Measurements from ENCODE around the gene PXMP2.

PXMP2 gene

GRCh38 chr12:132653567-132654290 lies 33.7 kb upstream of the PXMP2 start:
- no peaks in the 10 kb centered on the region for H3K79me2 ChIP-seq (ENCODE audit: insufficient read depth, low read length)
- no peaks in the 10 kb centered on the region for H4K20me1 ChIP-seq (ENCODE audit: insufficient read depth, low read length)
- H3K4me2 ChIP-seq (ENCODE audit: low read length) = no peak overlapping the region
- H3F3A ChIP-seq (ENCODE audit: insufficient read depth, low read length) = no peaks in the 10 kb centered on the region
- H3K9ac ChIP-seq (ENCODE audit: low read length) = no peak overlapping the region
- H3K36me3 ChIP-seq (ENCODE audit: insufficient read depth, low read length) = peaks cover 97% of the 10 kb centered on the region
- H3K4me1 ChIP-seq (ENCODE audit: insufficient read depth, low read length, severe bottlenecking) = no peaks in the 10 kb centered on the region
- no peaks in the 10 kb centered on the region for H3K9me3 ChIP-seq (ENCODE audit: low read length)
- no peak overlapping the region for H3K4me3 ChIP-seq (ENCODE audit: low read depth, low read length, poor library complexity, severe bottlenecking)
- TF ChIP-seq CTCF (IDR thresholded peaks at IDR 0.05; ENCODE audit: low read length) = no peak
- TF ChIP-seq EZH2 (IDR thresholded peaks at IDR 0.05; ENCODE audit: borderline replicate concordance, low read length) = no peak
- no peaks in the 10 kb centered on the region for H3K27me3 ChIP-seq (ENCODE audit: insufficient read depth, low read length)
- no peak overlapping the region for H3K27ac ChIP-seq (ENCODE audit: low read depth, low read length, poor library complexity, severe bottlenecking)
- no peaks in the 10 kb centered on the region for H3K9me2 ChIP-seq (ENCODE audit: low read depth, low read length)
- H2AFZ ChIP-seq (ENCODE audit: low read length) = no peak overlapping the region

- no peaks in the 10 kb centered on the region for H3K9me3 ChIP-seq (ENCODE audit: low read length)
- no peak overlapping the region for H3K9ac ChIP-seq (ENCODE audit: low read length)
- no peaks in the 10 kb centered on the region for H3K79me2 ChIP-seq (ENCODE audit: insufficient read depth, low read length)
- no peaks in the 10 kb centered on the region for H3K27me3 ChIP-seq (ENCODE audit: insufficient read depth, low read length)
- H2AFZ ChIP-seq (ENCODE audit: low read length) = no peak overlapping the region
- TF ChIP-seq CTCF (IDR thresholded peaks at IDR 0.05; ENCODE audit: low read length) = no peak
- no peak for TF ChIP-seq EZH2 (IDR thresholded peaks at IDR 0.05; ENCODE audit: borderline replicate concordance, low read length)
- H3K36me3 ChIP-seq (ENCODE audit: insufficient read depth, low read length) = peaks cover 97% of the 10 kb centered on the region
- H3F3A ChIP-seq (ENCODE audit: insufficient read depth, low read length) = no peaks in the 10 kb centered on the region
- no peaks in the 10 kb centered on the region for H4K20me1 ChIP-seq (ENCODE audit: insufficient read depth, low read length)
- H3K9me2 ChIP-seq (ENCODE audit: low read depth, low read length) = no peaks in the 10 kb centered on the region
- no peak overlapping the region for H3K4me2 ChIP-seq (ENCODE audit: low read length)
- no peak overlapping the region for H3K27ac ChIP-seq (ENCODE audit: low read depth, low read length, poor library complexity, severe bottlenecking)
- no peaks in the 10 kb centered on the region for H3K4me1 ChIP-seq (ENCODE audit: insufficient read depth, low read length, severe bottlenecking)
- no peak overlapping the region for H3K4me3 ChIP-seq (ENCODE audit: low read depth, low read length, poor library complexity, severe bottlenecking)
These were observed 30.2 kb upstream of the PXMP2 start for GRCh38 chr12:132657004-132657727.

GRCh38 chr12:132658149-132658894 lies 29.1 kb upstream of the PXMP2 start:
- Histone ChIP-seq H3K4me2 (ENCODE audit: low read length) (no peak overlapping the region), H3K4me3 (ENCODE audit: low read depth, low read length, poor library complexity, severe bottlenecking) (no peak overlapping the region), H3K9me2 (ENCODE audit: low read depth, low read length) (no peaks in the 10 kb centered on the region)

More at GRCh38 chr12:132658149-132658894, 29.1 kb upstream of the PXMP2 start:
- Histone ChIP-seq H3K9ac (ENCODE audit: low read length) (no peak overlapping the region), H3K79me2 (ENCODE audit: insufficient read depth, low read length) (no peaks in the 10 kb centered on the region), H3K4me1 (ENCODE audit: insufficient read depth, low read length, severe bottlenecking) (no peaks in the 10 kb centered on the region), H3F3A (ENCODE audit: insufficient read depth, low read length) (no peaks in the 10 kb centered on the region), H3K36me3 (ENCODE audit: insufficient read depth, low read length) (peaks cover 98% of the 10 kb centered on the region), H3K9me3 (ENCODE audit: low read length) (no peaks in the 10 kb centered on the region), H4K20me1 (ENCODE audit: insufficient read depth, low read length) (no peaks in the 10 kb centered on the region), H3K27ac (ENCODE audit: low read depth, low read length, poor library complexity, severe bottlenecking) (no peak overlapping the region), H2AFZ (ENCODE audit: low read length) (no peak overlapping the region), H3K27me3 (ENCODE audit: insufficient read depth, low read length) (no peaks in the 10 kb centered on the region)
- TF ChIP-seq EZH2 (IDR thresholded peaks at IDR 0.05; ENCODE audit: borderline replicate concordance, low read length) (no peak), CTCF (IDR thresholded peaks at IDR 0.05; ENCODE audit: low read length) (no peak)
